HL-60 (cell line): ENCODE measurements around the gene CNOT8.

Experiments
- DNase-seq, 2 experiments: peaks; one replicate each; pipeline ENCODE4 v3.0.0-alpha.2; 2010 to 2020; ENCODE audit warnings: low read depth in 1 of 2, low spot score in 1 of 2
- H3K27ac ChIP-seq: fragments of 250-450 bp; sonication (Bioruptor Pico); replicated peaks from 2 replicates; pipeline ENCODE4 v1.5.1; 2020; ENCODE audit warnings: mild to moderate bottlenecking, moderate library complexity
- H3K27me3 ChIP-seq: fragments of 250-450 bp; sonication (Bioruptor Pico); 2 replicates; pipeline ENCODE4 v1.5.1; 2021; ENCODE audit warnings: mild to moderate bottlenecking, moderate library complexity; ENCODE audit not compliant: insufficient read depth, poor library complexity, severe bottlenecking
- H3K4me3 ChIP-seq: replicated peaks from 2 replicates; pipeline ENCODE4 v1.5.1; 2011; ENCODE audit warnings: mild to moderate bottlenecking, control low read depth, low read length; ENCODE audit not compliant: insufficient read depth
- GABPA ChIP-seq: IDR thresholded peaks from 2 replicates; pipeline ENCODE4 v1.6.1; 2012; ENCODE audit warnings: low read depth
- POLR2AphosphoS5 ChIP-seq: IDR thresholded peaks from 2 replicates; pipeline ENCODE4 v1.6.1; 2012; ENCODE audit warnings: low read depth
- SPI1 ChIP-seq: IDR thresholded peaks from 2 replicates; pipeline ENCODE4 v1.6.1; 2012; ENCODE audit warnings: low read depth, mild to moderate bottlenecking, borderline replicate concordance
- TF ChIP-seq, protein P1 (sequence below): IDR thresholded peaks from 2 replicates; pipeline ENCODE4 v1.6.1; 2012; ENCODE audit warnings: low read depth; ENCODE audit not compliant: insufficient replicate concordance
- TF ChIP-seq, protein P2 (sequence below): IDR thresholded peaks from one replicate; pipeline ENCODE4 v1.5.1; 2011; ENCODE audit warnings: low read length, control low read depth, inconsistent platforms; ENCODE audit not compliant: insufficient read depth

Gene CNOT8

DNA sequence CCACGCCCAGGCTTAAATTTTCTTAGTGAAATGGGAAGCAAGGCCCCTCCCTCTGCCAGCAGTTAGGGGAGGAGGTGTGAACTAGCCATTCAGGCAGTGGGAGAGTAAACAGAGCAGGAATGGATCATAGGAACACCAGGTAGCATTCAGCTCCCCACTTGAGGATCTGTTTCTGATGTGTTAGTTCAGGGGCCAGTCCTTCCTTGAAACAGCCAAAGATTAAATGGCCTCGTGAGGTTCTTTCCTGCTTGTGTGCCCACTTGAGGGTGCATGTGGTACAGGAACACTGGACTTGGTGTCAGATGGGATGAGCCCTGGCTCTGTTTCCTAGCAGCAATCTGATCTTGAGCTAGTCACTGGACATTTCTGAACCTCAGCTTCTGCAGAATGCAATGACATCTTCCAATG lies 29.2 kb upstream of the CNOT8 start:
- no peak overlapping the region for H3K4me3 ChIP-seq
- no peak for DNase-seq
- no peaks in the 10 kb centered on the region for H3K27me3 ChIP-seq
- no peak overlapping the region for H3K27ac ChIP-seq
- TF ChIP-seq, protein P1, sequence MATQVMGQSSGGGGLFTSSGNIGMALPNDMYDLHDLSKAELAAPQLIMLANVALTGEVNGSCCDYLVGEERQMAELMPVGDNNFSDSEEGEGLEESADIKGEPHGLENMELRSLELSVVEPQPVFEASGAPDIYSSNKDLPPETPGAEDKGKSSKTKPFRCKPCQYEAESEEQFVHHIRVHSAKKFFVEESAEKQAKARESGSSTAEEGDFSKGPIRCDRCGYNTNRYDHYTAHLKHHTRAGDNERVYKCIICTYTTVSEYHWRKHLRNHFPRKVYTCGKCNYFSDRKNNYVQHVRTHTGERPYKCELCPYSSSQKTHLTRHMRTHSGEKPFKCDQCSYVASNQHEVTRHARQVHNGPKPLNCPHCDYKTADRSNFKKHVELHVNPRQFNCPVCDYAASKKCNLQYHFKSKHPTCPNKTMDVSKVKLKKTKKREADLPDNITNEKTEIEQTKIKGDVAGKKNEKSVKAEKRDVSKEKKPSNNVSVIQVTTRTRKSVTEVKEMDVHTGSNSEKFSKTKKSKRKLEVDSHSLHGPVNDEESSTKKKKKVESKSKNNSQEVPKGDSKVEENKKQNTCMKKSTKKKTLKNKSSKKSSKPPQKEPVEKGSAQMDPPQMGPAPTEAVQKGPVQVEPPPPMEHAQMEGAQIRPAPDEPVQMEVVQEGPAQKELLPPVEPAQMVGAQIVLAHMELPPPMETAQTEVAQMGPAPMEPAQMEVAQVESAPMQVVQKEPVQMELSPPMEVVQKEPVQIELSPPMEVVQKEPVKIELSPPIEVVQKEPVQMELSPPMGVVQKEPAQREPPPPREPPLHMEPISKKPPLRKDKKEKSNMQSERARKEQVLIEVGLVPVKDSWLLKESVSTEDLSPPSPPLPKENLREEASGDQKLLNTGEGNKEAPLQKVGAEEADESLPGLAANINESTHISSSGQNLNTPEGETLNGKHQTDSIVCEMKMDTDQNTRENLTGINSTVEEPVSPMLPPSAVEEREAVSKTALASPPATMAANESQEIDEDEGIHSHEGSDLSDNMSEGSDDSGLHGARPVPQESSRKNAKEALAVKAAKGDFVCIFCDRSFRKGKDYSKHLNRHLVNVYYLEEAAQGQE: no peak
- TF ChIP-seq POLR2AphosphoS5 (no peak), SPI1 (no peak), GABPA (no peak)
- TF ChIP-seq, protein P2, sequence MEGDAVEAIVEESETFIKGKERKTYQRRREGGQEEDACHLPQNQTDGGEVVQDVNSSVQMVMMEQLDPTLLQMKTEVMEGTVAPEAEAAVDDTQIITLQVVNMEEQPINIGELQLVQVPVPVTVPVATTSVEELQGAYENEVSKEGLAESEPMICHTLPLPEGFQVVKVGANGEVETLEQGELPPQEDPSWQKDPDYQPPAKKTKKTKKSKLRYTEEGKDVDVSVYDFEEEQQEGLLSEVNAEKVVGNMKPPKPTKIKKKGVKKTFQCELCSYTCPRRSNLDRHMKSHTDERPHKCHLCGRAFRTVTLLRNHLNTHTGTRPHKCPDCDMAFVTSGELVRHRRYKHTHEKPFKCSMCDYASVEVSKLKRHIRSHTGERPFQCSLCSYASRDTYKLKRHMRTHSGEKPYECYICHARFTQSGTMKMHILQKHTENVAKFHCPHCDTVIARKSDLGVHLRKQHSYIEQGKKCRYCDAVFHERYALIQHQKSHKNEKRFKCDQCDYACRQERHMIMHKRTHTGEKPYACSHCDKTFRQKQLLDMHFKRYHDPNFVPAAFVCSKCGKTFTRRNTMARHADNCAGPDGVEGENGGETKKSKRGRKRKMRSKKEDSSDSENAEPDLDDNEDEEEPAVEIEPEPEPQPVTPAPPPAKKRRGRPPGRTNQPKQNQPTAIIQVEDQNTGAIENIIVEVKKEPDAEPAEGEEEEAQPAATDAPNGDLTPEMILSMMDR: no peak

DNA sequence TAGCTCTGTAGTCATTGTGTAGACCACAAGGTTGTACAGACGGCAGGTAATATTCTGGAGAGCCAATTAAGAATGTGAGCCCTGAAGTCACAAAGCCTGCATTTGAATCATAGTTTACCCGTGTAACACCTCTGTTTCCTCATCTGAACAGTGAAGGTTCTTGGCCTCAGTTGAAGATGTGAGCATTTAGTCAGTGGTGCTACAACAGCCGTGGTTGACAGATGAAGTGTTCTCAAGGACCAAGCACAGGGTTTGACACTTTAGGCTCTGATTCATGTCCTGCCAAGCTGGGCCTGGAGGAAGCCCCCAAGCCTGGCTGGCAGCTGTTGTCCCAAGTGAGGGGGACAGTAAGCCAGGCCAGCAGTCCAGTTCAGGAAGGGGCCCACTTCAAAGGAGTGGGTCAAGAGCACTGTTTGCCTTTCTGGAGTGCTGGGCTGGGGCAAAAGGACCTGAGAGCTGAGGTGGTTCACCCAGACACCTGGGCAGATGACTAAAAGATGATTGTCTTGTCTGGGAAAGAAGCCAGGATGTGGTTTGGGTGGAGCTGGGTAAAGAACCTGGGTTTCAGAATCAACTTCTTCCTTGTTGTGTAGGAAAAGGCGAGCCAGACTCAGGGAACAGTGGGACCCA lies 28.7 kb upstream of the CNOT8 start:
- H3K27me3 ChIP-seq: no peaks in the 10 kb centered on the region
- DNase-seq: no peak
- no peak overlapping the region for H3K4me3 ChIP-seq
- TF ChIP-seq GABPA: no peak
- no peak for TF ChIP-seq POLR2AphosphoS5
- no peak for TF ChIP-seq SPI1
- TF ChIP-seq, protein P1: no peak
- TF ChIP-seq, protein P2: no peak
- H3K27ac ChIP-seq: no peak overlapping the region

DNA sequence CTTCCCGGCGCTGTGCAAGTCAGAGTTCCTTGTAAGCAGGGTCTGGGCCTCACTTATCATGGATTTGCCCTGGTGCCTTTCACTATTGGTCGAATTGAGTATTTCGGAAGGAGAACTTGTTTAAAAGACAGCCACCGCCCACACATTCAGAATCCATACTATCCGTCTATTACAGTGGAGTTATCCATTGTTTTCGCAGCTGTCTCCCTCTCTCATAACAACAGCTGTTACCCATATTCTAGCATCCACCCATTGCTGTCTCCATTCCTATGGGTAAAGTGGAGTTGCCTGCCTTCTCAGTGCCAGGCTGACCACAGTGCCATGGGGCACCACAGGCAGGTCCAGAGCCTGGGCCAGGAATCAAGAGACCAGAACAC lies 28.2 kb upstream of the CNOT8 start:
- DNase-seq: no peak
- TF ChIP-seq, protein P1: no peak
- TF ChIP-seq POLR2AphosphoS5: no peak
- TF ChIP-seq GABPA: no peak
- TF ChIP-seq, protein P2: no peak
- TF ChIP-seq SPI1: no peak
- no peak overlapping the region for H3K4me3 ChIP-seq
- no peaks in the 10 kb centered on the region for H3K27me3 ChIP-seq
- H3K27ac ChIP-seq: no peak overlapping the region
